ENCODE data around the gene ZBTB45. TPM values are rescaled to one million over a fixed set of nuclear protein-coding genes. Genes with fewer than 3 reads are reported as not detected.

Gene ZBTB45
- total RNA-seq, 4 donors from 2014 or later = 0.88 to 17.8 (median 3.8) TPM

DNA sequence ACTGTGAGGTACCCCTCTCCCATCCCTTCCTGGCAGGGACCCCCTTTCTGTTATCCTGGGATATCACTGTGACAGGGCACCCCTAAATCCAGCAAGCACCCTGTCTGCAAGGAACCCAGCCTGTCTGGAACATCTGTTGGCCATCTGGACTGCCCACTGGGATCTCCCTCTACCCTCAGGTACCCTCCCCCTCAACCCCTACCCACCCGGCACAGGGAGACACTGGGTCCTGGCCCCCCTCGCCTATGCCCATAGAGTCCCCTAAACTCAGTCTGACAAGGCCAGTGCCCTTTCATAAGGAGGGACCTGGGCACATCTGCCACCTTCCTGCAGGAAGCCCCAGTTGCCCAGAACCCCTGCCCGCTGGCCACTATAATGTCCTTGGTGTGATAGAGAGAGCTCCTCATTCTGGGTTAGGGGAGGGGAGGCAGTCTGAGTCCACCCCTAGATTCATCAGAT is 5.0 kb downstream of the ZBTB45 start:
- no peaks in the 10 kb centered on the region for H3K27me3 ChIP-seq
- peak overlapping the region; percentile 6 to 22 for H3K4me3 ChIP-seq
- H3K4me1 ChIP-seq = peaks cover 0 to 12% of the 10 kb centered on the region in 2 donors
- H3K27ac ChIP-seq = no peak overlapping the region
- no peak for DNase-seq
- TF ChIP-seq, protein P1, sequence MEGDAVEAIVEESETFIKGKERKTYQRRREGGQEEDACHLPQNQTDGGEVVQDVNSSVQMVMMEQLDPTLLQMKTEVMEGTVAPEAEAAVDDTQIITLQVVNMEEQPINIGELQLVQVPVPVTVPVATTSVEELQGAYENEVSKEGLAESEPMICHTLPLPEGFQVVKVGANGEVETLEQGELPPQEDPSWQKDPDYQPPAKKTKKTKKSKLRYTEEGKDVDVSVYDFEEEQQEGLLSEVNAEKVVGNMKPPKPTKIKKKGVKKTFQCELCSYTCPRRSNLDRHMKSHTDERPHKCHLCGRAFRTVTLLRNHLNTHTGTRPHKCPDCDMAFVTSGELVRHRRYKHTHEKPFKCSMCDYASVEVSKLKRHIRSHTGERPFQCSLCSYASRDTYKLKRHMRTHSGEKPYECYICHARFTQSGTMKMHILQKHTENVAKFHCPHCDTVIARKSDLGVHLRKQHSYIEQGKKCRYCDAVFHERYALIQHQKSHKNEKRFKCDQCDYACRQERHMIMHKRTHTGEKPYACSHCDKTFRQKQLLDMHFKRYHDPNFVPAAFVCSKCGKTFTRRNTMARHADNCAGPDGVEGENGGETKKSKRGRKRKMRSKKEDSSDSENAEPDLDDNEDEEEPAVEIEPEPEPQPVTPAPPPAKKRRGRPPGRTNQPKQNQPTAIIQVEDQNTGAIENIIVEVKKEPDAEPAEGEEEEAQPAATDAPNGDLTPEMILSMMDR (IDR thresholded peaks at IDR 0.05) = no peak
- TF ChIP-seq POLR2A (IDR thresholded peaks at IDR 0.05) = no peak
- H3K9me3 ChIP-seq = no peaks in the 10 kb centered on the region
- intact Hi-C loops (cut with DNase I; ENCODE audit: low total_unique reads) = no loop called here
- no peaks in the 10 kb centered on the region for H3K36me3 ChIP-seq

DNA sequence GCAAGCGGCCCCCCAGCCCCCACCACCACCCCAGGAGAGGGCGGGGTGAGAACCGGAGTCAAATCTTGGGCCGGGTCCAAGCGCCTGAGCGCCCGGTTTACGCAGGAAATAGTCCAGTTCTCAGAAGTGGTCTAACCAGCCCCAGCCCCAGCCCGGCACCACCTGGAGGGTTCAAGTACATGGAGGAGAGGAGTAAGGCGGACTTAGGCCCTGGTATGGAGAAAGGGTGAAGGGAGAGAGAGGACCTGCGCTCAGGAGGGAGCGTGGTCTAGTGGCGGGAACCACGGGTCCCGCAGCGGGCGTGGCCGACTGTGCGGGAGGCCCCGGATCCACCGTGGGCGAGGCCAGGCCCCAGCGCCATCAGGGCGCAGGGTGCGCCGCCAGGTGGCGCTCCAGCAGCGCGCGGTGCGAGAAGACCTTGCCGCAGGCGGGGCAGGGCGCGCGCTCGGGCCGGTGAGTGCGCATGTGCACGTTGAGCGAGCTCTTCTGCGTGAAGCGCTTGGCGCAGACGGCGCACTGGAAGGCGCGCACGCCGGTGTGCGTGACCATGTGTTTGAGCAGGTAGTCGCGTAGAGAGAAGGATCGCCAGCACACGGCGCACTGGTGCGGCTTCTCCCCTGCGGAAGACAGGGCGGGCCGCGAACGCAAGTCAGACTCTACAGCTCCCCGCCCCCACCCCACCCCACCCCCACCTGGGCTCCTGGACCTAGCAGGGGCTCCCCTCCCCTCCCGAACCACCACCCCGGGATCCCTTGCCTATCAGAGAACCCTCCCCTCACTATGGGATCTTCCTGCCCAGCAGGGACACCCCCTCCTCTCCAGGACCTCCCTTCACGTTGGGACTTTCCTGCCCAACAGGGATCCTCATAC is 5.7 kb downstream of the ZBTB45 start:
- Histone ChIP-seq H3K27ac (peak overlapping the region; percentile 26 to 62), H3K36me3 (no peaks in the 10 kb centered on the region), H3K27me3 (no peaks in the 10 kb centered on the region), H3K4me3 (peak overlapping the region; percentile 6 to 22), H3K4me1 (peaks cover 0 to 11% of the 10 kb centered on the region in 2 donors), H3K9me3 (no peaks in the 10 kb centered on the region)
- TF ChIP-seq, protein P1 (IDR thresholded peaks at IDR 0.05) = peak; percentile 57 to 87 (median 81)
- TF ChIP-seq POLR2A (IDR thresholded peaks at IDR 0.05) = peak in 1 of 2 donors; percentile 51
- intact Hi-C loops (cut with DNase I; ENCODE audit: low total_unique reads) = no loop called here
- peak; percentile 69 to 82 for DNase-seq

DNA sequence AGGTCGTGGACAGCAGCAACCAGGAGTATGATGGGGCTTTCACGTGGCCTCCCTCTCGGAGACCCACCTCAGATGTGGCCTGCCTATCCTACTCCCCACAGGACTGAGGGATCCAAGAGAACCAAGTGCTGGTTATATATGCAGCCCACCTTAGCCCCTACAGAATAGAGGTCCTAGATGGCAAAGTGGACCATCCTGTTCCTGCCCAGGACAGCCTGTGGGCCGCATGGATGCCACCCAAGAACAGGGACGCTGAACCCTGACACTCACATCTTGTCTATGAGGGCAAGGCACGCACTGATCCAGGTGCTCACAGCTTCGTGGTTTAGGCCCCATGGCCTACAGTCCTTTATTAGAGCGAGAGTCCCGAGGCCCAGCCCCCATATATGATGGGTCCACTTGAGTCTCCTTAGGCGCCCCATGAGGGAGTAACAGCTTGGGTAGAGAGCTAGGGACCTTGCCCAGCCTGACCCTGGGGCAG is 6.4 kb downstream of the ZBTB45 start:
- H3K4me3 ChIP-seq = no peak overlapping the region
- H3K36me3 ChIP-seq = no peaks in the 10 kb centered on the region
- no peak for TF ChIP-seq POLR2A (IDR thresholded peaks at IDR 0.05)
- TF ChIP-seq, protein P1 (IDR thresholded peaks at IDR 0.05) = no peak
- H3K27me3 ChIP-seq = no peaks in the 10 kb centered on the region
- intact Hi-C loops (cut with DNase I; ENCODE audit: low total_unique reads) = no loop called here
- H3K27ac ChIP-seq = peak overlapping the region; percentile 26 to 62
- H3K9me3 ChIP-seq = no peaks in the 10 kb centered on the region
- no peak for DNase-seq
- H3K4me1 ChIP-seq = peaks cover 0 to 5% of the 10 kb centered on the region in 2 donors

DNA sequence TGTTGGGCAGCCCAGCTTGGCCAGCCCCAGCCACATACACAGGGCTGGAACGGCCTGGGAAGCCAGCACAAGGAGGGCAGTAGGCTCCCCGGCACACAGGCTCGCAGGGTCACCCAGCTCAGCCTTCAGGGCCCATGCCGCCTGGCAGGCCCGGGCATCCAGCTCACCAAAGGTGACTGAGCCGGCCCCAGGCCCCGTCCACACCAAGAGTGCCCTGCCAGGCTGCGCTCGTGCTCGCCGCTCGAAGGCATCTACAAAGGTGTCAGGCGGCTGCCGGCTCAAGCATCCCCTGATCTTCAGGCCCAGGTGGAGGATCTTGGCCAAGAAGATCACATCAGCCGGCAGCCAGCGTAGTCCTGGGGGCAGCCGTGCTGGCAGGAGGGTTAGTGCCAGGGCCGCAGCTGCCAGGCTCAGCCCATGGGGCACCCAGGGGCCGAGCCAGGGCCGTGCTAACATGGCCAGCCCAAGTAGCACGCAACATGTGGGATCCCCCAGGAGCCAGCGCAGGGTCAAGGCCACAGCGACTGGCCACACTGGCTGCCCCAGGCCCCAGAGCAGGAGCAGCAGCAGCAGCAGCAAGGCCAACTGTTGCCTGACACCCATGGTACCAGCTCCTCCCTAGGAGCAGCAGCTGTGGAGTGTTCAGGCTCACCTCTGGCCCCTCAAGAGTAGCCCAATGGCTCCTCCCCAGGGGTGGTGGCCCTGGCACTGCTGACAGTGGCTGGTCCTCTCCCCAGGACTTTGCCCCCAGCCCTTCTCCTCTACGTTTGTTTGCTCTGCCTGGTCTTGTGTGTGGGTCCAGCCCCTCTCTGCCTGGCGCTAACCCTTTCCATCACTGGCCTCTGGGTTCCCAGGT is 8.0 kb downstream of the ZBTB45 start, which contains the start of gene SLC27A5:
Gene SLC27A5, minus strand, starts transcription at position 640 of the 856 bp plus-strand sequence. Its CDS starts 37 bp downstream, at position 603.
- Histone ChIP-seq H3K4me1 (no peaks in the 10 kb centered on the region), H3K4me3 (no peak within 1 kb of the TSS), H3K9me3 (no peaks in the 10 kb centered on the region), H3K27ac (no peak within 1 kb of the TSS), H3K27me3 (no peaks in the 10 kb centered on the region), H3K36me3 (no peaks in the 10 kb centered on the region)
- DNase-seq = no peak
- TF ChIP-seq, protein P1 (IDR thresholded peaks at IDR 0.05) = no peak
- TF ChIP-seq POLR2A (IDR thresholded peaks at IDR 0.05) = no peak
- intact Hi-C loops (cut with DNase I; ENCODE audit: low total_unique reads) = no loop called here

All from uterus (tissue), 4 donors.